Tongue (tissue), 2 donors: ENCODE measurements around the gene AKAP13. TPM values are rescaled to one million over a fixed set of nuclear protein-coding genes. Genes with fewer than 3 reads are reported as not detected.

ENCODE experiments used
- DNase-seq: peaks from one replicate; pipeline ENCODE4 v3.0.0-alpha.2; 2015
- total RNA-seq: library from RNA; depleted of rRNA; stranded (reverse); fragments of >200 nt; gene quantifications from one replicate; pipeline ENCODE4 v1.2.3, GENCODE V29; 2014

Gene AKAP13
- total RNA-seq, 1 donor from 2014 or later, result 192 TPM

DNA sequence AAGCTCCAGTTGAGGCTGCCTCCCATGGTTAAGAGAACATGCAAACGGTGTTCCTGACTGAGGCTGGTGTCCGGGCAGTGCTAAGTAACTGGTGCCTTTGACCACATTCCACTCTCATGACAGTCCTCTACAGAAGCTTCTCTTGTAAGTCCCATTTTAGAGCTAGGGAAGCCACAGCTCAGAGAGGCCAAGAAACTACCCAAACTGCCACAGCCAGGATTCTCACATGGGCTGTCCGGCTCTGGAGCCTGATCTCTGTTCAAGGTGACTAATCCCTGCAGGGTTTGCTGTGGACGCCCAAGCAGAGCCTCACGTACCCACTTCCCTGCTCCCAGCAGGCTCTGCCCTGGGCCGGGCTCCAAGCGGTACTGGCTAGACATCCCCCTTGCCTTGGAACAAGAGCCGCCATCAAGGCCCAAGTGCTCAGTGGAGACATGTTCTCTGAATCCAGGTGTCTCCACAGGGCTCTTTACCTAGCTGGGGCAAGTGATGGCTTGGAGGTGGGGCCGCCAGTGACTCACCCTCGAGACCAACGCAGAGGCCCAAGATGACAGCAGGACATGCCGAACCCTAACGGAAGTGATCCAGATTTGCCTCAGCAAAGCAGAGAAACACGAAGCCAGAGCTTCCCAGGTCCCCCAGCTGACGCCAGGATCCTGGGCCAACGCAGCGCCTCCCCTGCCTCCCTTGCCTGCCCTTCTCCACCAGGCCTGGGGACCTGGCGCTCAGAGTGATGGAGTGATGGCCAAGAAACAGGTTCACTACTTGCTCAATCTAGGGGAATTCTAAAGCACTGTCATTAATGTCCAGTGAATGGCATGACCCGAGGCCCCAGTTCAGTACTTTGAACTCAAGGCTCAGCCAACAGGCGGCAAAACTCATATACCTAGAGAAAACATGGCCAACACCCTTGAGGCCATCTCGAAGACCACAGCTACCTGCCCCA, 390.0 kb downstream of the AKAP13 start:
- no peak for DNase-seq

DNA sequence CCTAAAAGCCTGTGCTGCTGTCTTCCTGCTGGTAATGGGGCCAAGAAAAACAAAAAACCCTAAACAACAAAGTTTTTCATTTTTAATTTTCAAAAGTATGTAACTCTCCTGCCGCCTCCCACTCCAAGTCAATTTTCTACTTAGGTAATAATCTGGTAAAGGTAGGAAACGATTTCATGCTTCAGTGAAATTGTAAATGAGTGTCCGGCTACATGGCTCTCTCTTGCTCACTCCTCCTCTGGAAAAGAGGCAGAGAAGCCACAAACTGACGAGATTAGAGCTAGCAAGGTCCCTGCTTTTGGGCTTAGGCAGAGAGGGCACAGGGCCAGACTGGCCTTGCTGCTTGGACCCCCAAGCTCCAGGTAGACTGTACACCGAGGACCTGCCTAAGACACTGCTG, 390.9 kb downstream of the AKAP13 start:
- DNase-seq, result no peak

DNA sequence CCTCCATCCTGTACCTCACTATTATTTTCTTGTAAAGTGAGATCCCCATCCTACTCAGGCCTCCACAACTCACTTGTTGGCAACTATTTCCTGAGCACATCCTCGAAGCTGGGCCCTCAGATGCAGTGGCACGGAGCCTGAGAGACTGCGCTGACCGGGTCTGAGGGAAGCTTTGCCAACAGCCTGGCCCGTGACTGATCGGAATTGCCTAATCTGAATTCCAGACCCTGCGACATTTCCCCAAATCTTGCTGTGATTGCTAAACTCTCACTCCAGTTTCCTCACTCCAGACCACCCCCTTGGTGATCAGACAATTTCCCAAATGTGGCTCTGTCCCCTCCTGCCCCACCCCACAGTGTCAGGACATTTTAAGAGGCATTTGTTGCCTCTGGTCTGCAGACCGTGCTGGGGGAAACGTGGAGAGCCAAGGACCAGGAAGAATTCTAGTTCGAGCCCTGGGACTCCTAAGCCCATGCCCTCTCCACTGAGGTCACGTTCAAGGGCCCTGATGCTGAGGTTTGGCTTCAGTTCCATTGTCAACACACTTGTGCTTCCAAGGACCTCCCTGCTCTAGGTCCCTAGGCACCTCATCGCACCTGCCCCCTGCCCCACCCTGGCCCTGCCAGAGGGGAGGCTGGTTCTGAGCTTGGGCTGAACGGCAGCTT, 391.5 kb downstream of the AKAP13 start:
- no peak for DNase-seq

DNA sequence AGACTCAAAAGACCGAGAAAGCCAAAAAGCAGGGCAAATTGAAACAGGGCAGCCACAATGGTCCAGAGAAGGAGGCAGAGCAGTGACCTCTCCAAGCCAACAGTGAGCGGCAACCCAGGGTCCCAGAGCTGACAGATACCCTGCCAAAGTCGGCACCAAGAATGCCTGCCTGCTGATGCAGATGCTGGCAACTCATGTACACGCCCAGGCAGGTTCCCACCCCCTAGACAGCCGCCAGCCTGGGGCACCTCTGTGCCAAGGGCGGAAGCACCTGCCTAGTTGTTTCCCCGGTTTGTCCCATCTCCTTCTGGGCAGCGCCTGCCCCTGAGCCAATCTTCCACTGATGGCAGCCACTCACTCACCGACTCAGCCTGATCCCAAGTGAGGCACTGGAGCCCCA, 392.3 kb downstream of the AKAP13 start:
- DNase-seq, result no peak

DNA sequence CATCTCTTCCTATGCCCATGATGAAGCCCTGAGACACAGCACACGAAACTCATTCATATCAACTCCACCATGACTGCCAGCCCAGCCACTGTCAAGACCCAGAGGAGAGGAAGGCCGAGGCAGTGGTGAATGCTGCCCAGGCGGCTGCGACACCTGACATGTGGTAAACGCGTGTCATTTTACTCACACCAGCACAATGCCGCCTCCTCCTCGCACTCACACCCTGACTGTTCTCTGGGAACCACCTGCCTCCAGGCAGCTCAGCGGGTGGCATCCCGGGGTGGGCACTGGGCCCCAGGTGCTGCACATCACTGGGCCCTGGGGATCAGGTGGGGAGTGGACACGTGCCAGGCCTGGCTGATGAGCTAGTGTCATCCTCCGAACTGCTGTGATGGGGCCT, 392.8 kb downstream of the AKAP13 start:
- DNase-seq, result no peak

DNA sequence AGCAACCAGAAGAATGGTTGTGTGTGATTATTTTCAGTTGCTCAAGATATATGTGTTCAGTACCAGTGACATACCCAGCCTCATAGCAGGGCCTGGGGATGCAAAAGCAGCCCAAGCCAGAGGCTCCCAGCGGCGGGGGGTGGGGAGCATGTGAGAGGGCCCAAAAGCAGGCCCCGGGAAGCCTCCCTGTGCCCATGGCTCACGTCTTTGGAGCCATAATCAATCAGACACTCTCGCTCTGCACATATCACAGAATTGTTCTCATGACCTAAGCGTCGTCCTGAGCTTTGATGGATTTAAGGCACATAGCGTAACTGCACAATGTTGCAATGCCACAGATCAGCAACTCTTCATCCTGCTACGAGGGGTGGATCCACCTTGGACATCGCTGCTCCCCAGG, 393.6 kb downstream of the AKAP13 start:
- DNase-seq, result no peak

DNA sequence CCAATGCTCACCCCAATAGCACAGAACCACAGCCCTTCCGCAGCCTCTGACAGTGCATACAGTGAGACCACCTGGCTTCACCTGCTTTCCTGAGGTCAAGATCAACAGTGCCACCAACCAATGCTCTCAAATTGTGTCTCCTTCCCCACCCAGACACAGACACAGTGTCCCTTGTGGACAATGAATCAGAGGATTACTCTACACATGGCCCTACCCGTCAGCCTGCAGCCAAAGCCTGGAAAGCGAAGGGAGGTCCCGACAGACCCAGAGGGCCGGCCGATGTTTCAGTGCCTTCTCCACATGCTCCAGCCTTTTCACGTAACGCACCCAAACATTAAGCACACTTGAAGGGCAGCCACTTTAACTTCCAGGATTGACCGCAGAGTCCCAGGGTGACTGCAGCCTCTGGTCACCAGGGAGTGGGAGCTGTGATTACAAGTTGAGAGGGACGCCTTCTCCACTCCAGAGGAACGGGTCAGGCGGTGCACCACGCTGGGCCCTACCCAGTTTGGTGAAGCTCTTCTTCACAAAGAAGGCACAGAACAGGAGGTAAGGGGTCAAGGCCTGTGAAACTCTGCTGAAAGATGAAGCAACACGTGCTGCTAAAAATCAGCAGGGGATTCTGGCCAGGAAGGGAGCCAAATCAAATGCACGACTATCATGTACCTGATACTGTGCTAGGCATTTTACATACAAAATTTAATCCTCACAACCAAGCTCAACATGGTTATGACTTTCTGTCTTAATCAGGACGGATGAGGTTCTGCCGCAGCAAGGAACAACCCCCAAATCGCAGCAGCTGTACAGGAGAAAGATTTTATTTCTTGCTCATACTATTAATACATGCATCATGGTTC, 397.1 kb downstream of the AKAP13 start:
- DNase-seq, result no peak

DNA sequence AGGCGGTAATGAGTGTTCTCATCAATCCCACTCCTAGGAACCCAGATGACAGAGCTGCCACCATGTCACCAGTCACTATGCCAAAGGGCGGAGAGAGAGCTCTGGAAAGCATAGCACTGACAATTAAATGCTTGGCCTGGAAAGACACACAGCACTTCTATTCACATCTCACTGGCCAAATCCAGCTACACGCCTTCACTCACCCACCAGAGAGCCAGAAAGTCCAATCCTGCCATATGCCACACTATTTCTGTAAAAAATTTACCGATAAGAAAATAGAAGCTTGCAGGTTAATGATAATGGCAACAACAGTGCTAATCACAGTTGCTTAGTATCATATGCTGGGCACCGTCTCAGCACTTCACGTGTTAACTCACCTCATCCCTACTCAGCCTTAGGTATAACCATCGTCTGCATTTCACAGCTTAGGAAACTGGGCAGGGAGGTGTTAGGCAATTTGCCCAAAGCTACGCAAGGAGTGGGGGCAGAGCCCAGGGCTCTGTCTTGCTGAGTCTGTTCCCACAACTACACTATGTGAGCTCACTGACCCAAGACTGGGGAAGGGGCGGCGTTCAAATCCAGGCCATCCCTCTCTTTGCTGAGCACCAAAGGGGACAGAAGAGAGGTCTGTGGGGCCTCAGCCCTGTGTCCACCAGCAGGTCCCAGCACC, 397.8 kb downstream of the AKAP13 start:
- no peak for DNase-seq

DNA sequence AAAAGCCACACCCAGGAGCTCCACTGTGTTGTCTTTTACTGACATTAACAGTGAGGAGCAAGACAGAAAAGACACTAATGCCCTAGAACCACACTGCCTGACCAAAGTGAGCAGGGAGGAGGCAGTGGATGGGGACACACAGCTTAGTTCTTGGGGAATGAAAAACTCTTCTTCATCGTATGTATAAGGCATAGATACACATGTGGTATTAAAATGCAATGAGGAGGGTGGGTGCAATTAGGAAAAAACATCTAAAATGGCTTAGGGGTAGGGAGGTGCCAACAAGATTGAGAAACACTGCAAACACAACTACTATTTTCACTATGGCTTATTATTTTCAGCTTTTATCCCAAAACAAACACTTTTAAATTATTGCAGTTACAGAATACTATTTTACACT, 398.8 kb downstream of the AKAP13 start:
- no peak for DNase-seq

DNA sequence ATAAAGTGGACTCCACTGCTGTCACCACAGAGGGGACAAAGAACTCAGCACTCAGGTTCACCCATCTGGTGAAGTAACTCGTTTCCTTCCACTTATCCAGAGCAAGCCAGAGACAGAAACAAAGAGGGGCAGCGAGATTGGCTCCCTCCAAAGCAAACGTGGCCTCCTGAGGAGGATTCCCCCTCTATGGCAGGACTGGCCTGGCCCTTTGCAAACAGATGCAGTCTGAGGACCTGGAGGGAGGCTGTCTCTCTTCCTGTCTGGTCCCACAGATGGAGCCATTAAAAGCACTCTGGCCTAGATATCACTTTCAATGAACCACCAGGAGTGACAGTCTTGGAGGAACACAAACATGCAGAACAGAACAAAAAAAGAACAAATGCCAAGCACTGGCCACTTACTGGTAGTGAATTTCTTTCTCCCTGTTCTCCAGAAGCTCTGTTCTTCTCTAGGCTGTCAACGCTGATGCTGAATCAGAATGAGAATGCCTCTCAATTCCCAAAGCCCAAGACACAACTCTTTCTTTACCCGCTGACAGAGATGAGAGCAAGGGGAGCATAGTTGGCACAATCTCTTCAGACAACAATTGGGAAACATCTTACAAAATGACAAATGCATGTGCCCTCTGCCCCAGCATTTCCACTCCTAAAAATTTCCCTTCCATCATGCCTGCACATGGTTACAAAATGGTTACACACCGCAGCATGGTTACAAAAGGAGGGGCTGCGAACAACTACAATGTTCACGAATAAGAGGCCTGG, 400.0 kb downstream of the AKAP13 start:
- no peak for DNase-seq

DNA sequence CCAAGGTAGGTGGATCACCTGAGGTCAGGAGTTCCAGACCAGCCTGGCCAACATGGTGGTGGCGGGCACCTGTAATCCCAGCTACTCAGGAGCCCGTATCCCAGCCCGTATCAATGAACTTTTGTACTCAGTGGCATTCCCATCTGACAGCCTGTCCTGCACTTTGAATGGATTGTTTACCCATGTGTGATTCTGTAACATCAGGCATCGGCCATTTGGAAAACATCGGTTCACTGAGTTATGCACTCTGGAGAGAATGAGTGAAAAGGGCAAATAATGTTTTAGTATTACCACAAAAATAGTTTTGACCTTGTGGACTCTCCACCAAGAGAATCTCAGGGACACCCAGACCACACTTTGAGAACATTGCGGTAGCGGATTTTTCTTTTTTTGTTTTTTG, 400.7 kb downstream of the AKAP13 start:
- no peak for DNase-seq

DNA sequence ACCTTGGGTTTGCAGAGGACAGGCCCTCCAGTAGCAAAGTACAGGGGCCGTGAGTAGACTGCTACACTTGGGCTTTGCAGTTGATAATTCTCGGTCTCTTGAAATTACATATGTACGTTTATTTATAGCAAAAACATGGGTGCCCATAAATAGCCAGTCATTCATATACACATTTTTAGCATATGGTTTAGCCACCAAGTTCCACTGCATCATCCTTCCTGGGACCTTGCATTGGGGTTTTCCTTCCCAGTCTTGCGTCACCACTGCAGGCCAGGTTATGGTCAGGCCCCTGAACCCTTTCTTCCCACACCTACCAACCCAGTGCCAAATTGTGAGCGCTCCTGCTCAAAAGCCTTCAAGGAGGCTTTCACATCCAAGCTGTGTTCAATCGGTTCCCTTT, 401.7 kb downstream of the AKAP13 start:
- no peak for DNase-seq

DNA sequence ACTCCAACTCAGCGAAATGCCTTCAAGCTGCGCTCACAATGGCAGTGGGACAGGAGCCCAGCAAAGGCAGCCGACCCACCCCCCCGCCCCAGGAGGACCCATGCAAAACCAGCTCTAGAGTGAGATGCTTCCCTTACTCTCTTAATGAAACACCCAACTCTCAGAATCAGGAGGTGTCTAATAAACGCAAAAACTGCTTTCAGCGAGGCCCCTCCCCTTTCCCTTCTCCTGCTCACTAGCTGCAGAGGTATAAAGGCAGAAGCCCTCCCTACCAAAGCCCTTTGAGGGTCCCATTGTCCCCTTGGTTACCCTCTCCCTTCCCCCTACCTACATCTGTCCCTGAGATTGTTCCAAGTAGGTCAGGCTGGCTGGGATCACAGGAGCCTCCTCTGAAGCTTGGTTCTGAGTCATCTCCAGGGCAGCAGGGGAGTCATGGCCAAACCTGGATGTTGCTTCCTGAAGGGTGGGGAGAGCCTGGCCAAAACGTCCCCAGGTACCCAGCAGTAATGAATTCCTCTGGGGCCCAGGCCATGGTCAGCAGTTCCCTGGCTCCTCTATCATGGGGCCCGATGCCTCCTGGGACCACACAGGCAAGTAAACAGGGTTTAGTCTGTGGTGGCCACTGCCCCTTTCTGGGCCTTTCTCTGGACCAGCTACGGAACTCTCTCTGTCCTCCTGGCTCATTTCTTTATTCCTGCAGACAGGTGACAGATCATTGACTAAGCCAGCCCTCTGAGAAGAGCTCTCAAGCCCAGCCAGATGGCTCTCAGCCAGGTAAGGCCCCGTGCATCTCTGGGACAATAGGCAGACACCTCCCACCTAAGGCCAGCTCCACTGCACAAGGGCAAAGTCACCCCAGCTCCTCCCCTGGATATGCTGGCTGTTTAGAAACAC, 405.7 kb downstream of the AKAP13 start:
- DNase-seq, result peak; percentile 65

DNA sequence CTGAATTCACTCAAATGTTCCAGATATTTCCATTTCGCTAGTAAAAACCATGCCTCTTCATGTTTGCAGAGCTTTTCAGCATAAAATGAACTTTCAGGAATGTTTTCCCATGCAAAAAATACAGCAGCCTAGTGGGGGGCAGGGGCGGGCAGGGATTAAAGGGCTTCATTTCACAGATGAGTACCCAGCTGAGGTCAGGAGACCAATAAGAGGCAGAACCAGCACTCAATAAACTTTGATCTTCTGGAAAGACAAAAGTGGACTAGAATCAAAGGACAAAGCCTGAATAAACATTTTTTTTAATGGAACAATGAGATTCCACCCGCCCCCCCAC, 406.3 kb downstream of the AKAP13 start:
- DNase-seq, result no peak

DNA sequence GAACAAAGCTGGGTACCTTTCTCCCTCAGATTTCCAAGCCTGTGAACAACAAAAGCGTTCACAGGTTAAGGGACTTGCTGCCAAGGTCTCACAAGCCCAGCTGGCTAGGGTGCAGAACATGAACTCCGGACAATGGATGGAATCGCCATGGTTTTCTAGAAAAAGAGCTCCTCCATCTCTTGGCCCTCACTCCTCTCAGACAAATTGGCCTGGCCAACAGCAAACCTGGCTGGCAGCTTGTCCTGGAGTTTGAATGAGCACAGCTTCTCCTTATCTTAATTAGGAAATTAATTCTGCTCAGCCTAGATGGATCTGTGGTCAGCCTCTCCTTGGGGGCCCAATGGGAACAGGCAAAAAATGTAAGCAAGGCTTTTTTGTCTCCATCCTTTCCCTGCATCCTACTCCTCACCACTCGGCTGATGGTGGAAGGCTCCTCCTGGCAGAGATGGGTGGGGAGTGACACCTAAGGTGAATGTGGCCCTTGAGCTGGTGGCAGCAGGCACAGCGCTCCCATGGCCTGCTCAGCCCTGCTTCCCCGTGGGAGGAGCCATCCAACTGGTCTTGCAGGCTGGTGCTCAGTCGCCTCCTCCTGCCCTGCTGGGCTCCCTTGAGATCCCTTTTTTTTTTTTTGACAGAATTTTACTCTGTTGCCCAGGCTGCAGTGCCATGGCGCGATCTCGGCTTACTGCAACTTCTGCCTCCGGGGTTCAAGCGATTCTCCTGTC, 408.5 kb downstream of the AKAP13 start:
- no peak for DNase-seq

DNA sequence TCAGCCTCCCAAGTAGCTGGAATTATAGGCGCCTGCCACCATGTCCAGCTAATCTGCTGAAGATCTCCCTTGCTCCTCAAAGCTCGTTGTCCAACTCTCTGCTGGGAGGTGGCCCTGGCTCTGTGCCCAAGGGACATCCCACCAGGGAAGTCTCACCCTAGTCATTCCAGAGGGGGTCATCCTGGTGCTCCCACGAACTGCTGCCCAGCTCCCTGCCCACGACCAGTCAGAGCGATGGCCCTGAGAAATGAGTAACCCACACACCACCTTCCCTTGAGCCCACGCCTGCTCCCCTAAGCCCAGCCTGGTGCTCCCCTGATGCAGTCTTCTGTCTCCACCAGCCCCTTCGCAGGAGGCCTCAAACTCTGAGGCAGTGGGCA, 409.1 kb downstream of the AKAP13 start:
- no peak for DNase-seq

DNA sequence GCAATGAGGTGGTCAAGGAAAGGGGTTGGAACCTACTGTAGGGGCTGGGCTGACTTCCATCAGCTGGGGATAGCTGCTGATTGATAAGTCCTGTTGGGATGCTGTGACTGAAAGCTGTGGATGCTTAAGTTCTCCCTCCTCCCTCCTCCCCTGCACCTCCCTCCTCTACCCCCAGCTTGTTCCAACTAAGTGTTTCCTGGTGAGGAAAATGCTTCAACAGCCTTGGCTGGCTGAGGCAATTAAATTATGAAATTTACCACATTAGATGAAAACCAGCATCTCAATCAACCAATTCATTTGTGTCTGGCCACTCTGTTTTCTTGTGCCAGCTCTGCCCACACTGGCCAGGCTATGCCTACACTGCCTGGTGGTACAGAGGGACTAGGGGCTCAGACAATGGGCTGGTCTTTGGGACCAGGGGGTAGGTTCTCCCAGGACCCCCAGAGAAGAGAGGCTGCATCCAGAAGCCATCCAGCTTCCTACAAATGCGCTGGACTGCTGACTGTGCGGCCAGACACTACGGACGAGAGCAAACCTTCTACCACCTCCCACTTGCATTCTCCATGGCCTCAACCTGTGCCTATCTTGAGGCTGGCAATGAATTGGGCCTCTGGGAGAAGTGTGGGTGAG, 411.8 kb downstream of the AKAP13 start:
- DNase-seq, result no peak

DNA sequence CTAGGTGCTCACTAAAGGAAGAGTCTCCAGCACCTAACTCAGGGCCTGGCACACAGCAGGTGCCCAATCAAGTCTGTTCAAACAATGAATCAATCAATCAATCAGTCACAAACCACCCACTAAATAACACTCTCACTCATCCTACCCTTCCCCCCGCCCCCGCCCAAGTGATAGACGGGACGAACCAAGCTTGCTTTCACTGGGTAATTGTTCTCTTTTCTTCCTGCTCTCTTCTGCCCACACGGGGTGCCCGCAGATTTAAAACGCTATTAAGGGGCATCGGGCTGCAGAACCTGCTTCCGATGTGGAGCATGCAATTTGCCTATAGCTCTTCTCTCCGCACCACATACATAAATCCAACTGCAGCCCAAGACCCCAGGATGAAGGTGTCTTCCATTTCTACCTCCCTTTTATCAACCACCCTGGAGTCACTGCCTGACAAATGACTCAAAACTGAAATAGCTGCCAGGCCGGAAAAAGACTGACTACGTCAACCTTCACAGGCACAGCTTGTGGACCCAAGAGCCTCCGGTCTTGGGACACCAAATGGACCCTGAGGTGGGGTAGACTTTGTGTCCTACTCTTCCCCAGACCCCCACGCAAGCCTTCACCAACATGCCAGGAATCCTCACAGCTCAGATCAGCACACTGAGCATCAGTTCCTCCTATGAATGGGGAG, 412.6 kb downstream of the AKAP13 start:
- no peak for DNase-seq
